HepG2 (cell line): ENCODE data around the gene MAPK11. TPM values are rescaled to one million over a fixed set of nuclear protein-coding genes. Genes with fewer than 3 reads are reported as not detected.

Experiments
- AGO2 ChIP-seq: fragments of 200-400 bp; formaldehyde crosslinking; optimal IDR thresholded peaks from 2 replicates; pipeline ENCODE3; 2017; ENCODE audit warnings: mild to moderate bottlenecking, low read depth, low read length, moderate library complexity
- ATF7-NPFF ChIP-seq: sonication (generic); formaldehyde crosslinking; IDR thresholded peaks from 2 replicates; pipeline ENCODE4 v1.8.1; 2023; ENCODE audit warnings: mild to moderate bottlenecking, low read depth, missing genetic modification reagents, moderate library complexity
- HNRNPUL1 ChIP-seq: fragments of 200-400 bp; formaldehyde crosslinking; IDR thresholded peaks from 2 replicates; pipeline ENCODE4 v1.6.1; 2017; ENCODE audit warnings: low read depth, mild to moderate bottlenecking, low read length, moderate library complexity
- MED13 ChIP-seq: sonication (generic); formaldehyde crosslinking; IDR thresholded peaks from 2 replicates; pipeline ENCODE4 v1.5.0; 2020; ENCODE audit warnings: missing genetic modification reagents
- NFYC ChIP-seq: IDR thresholded peaks from 2 replicates; pipeline ENCODE4 v1.6.1; 2016; ENCODE audit warnings: missing genetic modification reagents, missing compliant biosample characterization
- RBFOX2 ChIP-seq: fragments of 200-400 bp; formaldehyde crosslinking; IDR thresholded peaks from 2 replicates; pipeline ENCODE4 v1.6.1; 2017; ENCODE audit warnings: low read depth, mild to moderate bottlenecking, low read length
- SOX6 ChIP-seq, 2 experiments: fragments of 450-650 bp in 1 of 2; sonication (generic) in 1 of 2; formaldehyde crosslinking in 1 of 2; IDR thresholded peaks; 2 replicates each; pipeline versions ENCODE4 v1.4.0 to v1.6.1; 2017 to 2020; ENCODE audit warnings: antibody characterized with exemption in 1 of 2, mild to moderate bottlenecking in 1 of 2, missing genetic modification reagents in 1 of 2
- SP140L ChIP-seq: sonication (generic); formaldehyde crosslinking; IDR thresholded peaks from 2 replicates; pipeline ENCODE4 v1.4.0; 2020; ENCODE audit warnings: missing genetic modification reagents, borderline replicate concordance
- TCF7 ChIP-seq: sonication (generic); IDR thresholded peaks from 2 replicates; pipeline ENCODE4 v1.6.1; 2016; ENCODE audit warnings: antibody characterized with exemption, low read depth
- TEAD3 ChIP-seq: optimal IDR thresholded peaks from 2 replicates; pipeline ENCODE3; 2016; ENCODE audit warnings: borderline replicate concordance
- TIGD3 ChIP-seq: sonication (generic); formaldehyde crosslinking; IDR thresholded peaks from 2 replicates; pipeline ENCODE4 v1.5.1; 2020; ENCODE audit warnings: mild to moderate bottlenecking, missing genetic modification reagents, borderline replicate concordance
- USF2 ChIP-seq, 2 experiments: sonication (generic) in 1 of 2; formaldehyde crosslinking in 1 of 2; IDR thresholded peaks; 2 replicates each; pipeline versions ENCODE4 v1.5.1 to v1.6.1; 2011 to 2020; ENCODE audit warnings: borderline replicate concordance in 1 of 2, low read depth in 1 of 2, low read length in 1 of 2, mild to moderate bottlenecking in 1 of 2, missing genetic modification reagents in 1 of 2, moderate library complexity in 1 of 2
- XRCC5 ChIP-seq: fragments of 200-400 bp; formaldehyde crosslinking; optimal IDR thresholded peaks from 2 replicates; pipeline ENCODE3; 2017; ENCODE audit warnings: mild to moderate bottlenecking, low read length
- ZHX2 ChIP-seq, 2 experiments: sonication (generic) in 1 of 2; formaldehyde crosslinking in 1 of 2; IDR thresholded peaks; 2 replicates each; pipeline versions ENCODE4 v1.6.1 to v1.9.0; 2014 to 2022; ENCODE audit warnings: antibody characterized with exemption in 1 of 2, borderline replicate concordance in 1 of 2, inconsistent platforms in 1 of 2, low read depth in 1 of 2, missing genetic modification reagents in 1 of 2
- ZNF331 ChIP-seq: sonication (generic); formaldehyde crosslinking; IDR thresholded peaks from 2 replicates; pipeline ENCODE4 v1.4.0; 2020; ENCODE audit warnings: missing genetic modification reagents
- ZNF34 ChIP-seq: sonication (generic); formaldehyde crosslinking; IDR thresholded peaks from 2 replicates; pipeline ENCODE4 v1.4.0; 2020; ENCODE audit warnings: mild to moderate bottlenecking, missing genetic modification reagents, borderline replicate concordance
- ZNF484 ChIP-seq: sonication (generic); formaldehyde crosslinking; IDR thresholded peaks from 2 replicates; pipeline ENCODE4 v1.5.1; 2020; ENCODE audit warnings: mild to moderate bottlenecking, low read depth, missing genetic modification reagents, borderline replicate concordance
- ZNF747 ChIP-seq: sonication (generic); formaldehyde crosslinking; IDR thresholded peaks from 2 replicates; pipeline ENCODE4 v1.8.1; 2023; ENCODE audit warnings: missing genetic modification reagents, mild to moderate bottlenecking, borderline replicate concordance
- ZNF777 ChIP-seq: sonication (generic); formaldehyde crosslinking; IDR thresholded peaks from 2 replicates; pipeline ENCODE4 v1.4.0; 2020; ENCODE audit warnings: missing genetic modification reagents
- polyA plus RNA-seq, 8 experiments: library from polyadenylated mRNA; depleted of rRNA in 3 of 8; stranded (reverse) in 7 of 8; unstranded in 1 of 8; fragments of >200 nt; fragmentation: Illumina TruSeq in 4 of 8; extraction: Trizol in 4 of 8; gene quantifications; 2 replicates each; pipeline versions ENCODE4 v1.2.1 to v1.2.3, GENCODE V29; 2011 to 2016; ENCODE audit warnings: low read depth in 4 of 8, missing spikeins in 1 of 8, mixed read lengths in 1 of 8; ENCODE audit not compliant: insufficient read depth in 1 of 8
- total RNA-seq, 5 experiments: library from RNA; depleted of rRNA; stranded (reverse); fragments of >200 nt; fragmentation: Illumina TruSeq; extraction: Trizol; gene quantifications; 2 replicates each; pipeline ENCODE4 v1.2.3, GENCODE V29; 2016; ENCODE audit warnings: low read depth in 1 of 5

The MAPK11 gene
- total and polyA plus RNA-seq, 2 of the 13 experiments (the other 11 are each of a cell fraction or from before 2014, with no cell fraction given) = 0.15 to 0.17 TPM

DNA sequence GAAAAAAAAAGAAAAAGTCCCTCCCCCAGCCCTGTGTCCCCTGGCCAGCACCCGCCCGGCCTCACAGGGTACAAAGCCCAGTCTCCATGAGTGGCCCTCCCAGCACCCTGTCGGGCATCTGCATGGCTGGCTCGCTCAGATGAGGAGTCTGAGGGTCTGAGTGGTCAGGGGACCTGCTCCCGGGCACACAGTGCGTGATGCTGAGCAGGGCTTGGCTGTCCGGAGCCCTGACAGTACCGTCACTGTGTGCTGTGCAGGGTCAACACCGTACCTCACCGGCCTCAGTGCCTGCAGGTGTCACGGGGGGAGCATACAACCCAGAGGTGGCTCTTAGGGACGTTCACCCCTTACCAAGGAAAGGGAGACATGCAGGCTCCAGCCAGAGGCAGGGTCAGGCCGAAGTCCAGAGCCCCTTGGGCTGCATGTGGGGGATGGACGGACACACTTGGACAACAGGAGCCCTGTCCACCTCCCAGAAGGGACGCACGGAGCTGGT is 40.8 kb upstream of the MAPK11 start (continued):
- TF ChIP-seq USF2 (IDR thresholded peaks at IDR 0.05; ENCODE audit: low read depth, low read length) (no peak), USF2 (CRISPR knock-in tag; IDR thresholded peaks at IDR 0.05; ENCODE audit: borderline replicate concordance) (no peak), HNRNPUL1 (no peak), TCF7 (no peak), ZNF777 (peak; percentile 48; the same call in 1 of the 2 replicates), ATF7-NPFF (CRISPR knock-in tag) (no peak), ZNF34 (CRISPR knock-in tag) (no peak), SOX6 (IDR thresholded peaks at IDR 0.05) (no peak), SOX6 (CRISPR knock-in tag; IDR thresholded peaks at IDR 0.05) (no peak), AGO2 (no peak), ZNF331 (CRISPR knock-in tag) (no peak), ZNF484 (CRISPR knock-in tag) (no peak), XRCC5 (no peak), RBFOX2 (no peak), MED13 (CRISPR knock-in tag) (no peak), ZHX2 (IDR thresholded peaks at IDR 0.05; ENCODE audit: low read depth) (no peak), ZHX2 (CRISPR knock-in tag; IDR thresholded peaks at IDR 0.05; ENCODE audit: borderline replicate concordance) (no peak), TEAD3 (CRISPR knock-in tag) (no peak), ZNF747 (CRISPR knock-in tag) (no peak), SP140L (CRISPR knock-in tag) (no peak), NFYC (CRISPR knock-in tag) (no peak), TIGD3 (CRISPR knock-in tag) (no peak)
